NB4 (cell line): Measurements from ENCODE around the gene KRT17.

Source experiments
- DNase-seq: peaks from one replicate; pipeline ENCODE4 v3.0.0; 2010; ENCODE audit warnings: low read depth
- H3K4me3 ChIP-seq: one replicate; pipeline ENCODE4 v1.5.1; 2011; ENCODE audit warnings: mild to moderate bottlenecking, low read depth, low read length, moderate library complexity
- MYC ChIP-seq: IDR thresholded peaks from 2 replicates; pipeline ENCODE4 v1.6.1; 2011; ENCODE audit warnings: low read depth, low read length
- POLR2A ChIP-seq: IDR thresholded peaks from 2 replicates; pipeline ENCODE4 v1.6.1; 2011; ENCODE audit warnings: mild to moderate bottlenecking; ENCODE audit not compliant: insufficient read length; ENCODE audit errors: extremely low read depth
- TF ChIP-seq, protein P1 (sequence below): IDR thresholded peaks from 2 replicates; pipeline ENCODE4 v1.6.1; 2011; ENCODE audit warnings: low read depth, low read length
- TF ChIP-seq, protein P2 (sequence below): IDR thresholded peaks from one replicate; pipeline ENCODE4 v1.5.1; 2012; ENCODE audit warnings: low read depth, low read length

KRT17 gene

DNA sequence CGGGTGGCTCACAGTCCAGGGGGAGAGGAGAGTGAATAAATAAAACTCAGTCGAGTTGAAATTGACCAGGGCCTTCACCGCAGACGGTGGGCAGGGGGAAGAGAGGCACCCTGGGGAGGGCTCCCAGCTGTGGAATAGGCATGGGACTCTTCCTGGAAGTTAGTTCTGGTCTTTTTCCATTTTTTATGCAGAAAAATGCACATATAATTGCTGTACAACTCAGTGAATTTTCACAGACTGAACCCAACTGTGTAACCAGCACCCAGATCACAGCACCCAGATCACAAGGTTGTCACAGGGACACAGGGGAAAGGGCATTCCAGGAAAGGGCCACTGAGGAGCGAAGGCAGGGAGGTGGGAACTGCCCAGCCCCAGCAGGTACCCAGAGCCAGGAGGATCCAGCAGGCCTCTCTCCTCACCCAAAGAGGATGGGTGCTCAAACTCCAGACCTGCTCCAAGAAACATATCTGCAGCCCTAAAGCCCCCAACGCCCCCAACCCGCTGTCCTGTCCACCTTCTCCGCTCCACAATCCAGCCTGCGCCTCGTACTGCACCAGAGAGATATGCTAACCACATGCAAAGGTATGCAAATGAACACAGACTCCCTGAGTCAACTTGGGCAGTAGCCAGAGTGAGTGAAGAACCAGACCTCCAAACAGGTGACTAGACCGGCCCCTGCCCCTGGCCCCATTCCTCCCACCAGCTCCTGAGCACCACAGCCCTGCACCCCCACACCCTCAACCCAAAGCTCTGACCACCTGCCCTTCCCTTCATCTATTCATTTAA lies 35.2 kb upstream of the KRT17 start:
- no peak overlapping the region for H3K4me3 ChIP-seq
- TF ChIP-seq MYC (no peak), POLR2A (no peak)
- TF ChIP-seq, protein P1, sequence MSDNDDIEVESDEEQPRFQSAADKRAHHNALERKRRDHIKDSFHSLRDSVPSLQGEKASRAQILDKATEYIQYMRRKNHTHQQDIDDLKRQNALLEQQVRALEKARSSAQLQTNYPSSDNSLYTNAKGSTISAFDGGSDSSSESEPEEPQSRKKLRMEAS = no peak
- no peak for DNase-seq

DNA sequence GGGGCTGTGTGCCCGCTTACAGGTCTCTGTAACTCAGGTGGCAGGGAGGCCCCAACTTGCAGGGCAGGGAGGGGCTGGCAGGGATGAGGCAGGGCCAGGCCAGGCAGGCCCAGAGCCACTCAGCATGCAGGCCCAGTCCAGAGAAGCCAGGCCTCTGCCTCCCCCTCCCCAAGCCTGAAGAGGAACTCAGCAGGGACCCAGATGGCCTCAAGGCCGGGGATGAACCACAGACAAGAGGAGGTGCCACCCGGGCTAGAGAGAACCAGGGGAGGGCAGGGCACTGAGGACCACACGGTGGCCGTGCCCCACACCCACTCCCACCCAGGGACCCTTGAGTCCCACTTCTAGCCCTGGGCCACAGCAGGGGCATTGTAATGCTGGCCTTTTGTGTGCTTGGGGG lies 34.5 kb upstream of the KRT17 start:
- H3K4me3 ChIP-seq = no peak overlapping the region
- TF ChIP-seq, protein P1 = no peak
- TF ChIP-seq MYC (no peak), POLR2A (no peak)
- TF ChIP-seq, protein P2, sequence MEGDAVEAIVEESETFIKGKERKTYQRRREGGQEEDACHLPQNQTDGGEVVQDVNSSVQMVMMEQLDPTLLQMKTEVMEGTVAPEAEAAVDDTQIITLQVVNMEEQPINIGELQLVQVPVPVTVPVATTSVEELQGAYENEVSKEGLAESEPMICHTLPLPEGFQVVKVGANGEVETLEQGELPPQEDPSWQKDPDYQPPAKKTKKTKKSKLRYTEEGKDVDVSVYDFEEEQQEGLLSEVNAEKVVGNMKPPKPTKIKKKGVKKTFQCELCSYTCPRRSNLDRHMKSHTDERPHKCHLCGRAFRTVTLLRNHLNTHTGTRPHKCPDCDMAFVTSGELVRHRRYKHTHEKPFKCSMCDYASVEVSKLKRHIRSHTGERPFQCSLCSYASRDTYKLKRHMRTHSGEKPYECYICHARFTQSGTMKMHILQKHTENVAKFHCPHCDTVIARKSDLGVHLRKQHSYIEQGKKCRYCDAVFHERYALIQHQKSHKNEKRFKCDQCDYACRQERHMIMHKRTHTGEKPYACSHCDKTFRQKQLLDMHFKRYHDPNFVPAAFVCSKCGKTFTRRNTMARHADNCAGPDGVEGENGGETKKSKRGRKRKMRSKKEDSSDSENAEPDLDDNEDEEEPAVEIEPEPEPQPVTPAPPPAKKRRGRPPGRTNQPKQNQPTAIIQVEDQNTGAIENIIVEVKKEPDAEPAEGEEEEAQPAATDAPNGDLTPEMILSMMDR = no peak
- no peak for DNase-seq

DNA sequence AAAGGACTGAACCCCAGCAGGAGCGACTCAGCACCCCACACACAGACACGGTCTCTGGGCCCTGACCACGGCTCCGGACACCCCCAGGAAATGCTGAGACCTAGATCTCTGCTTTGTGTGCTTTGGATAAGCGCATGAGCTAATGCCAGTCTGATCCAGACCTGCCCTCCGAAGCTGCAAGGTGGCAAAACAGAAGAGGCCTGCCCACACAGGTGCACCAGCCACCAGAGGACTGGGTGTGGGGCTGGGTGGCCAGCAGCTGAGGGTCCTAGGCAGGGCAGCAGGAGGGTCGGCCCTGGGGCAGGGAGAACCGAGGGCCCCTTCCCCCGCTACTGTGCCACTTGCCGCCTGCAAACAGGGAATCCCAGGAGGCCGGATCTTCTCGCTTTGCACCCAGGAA lies 33.6 kb upstream of the KRT17 start:
- no peak for DNase-seq
- no peak overlapping the region for H3K4me3 ChIP-seq
- TF ChIP-seq, protein P1 = no peak
- TF ChIP-seq MYC (no peak), POLR2A (no peak)
- TF ChIP-seq, protein P2 = no peak

DNA sequence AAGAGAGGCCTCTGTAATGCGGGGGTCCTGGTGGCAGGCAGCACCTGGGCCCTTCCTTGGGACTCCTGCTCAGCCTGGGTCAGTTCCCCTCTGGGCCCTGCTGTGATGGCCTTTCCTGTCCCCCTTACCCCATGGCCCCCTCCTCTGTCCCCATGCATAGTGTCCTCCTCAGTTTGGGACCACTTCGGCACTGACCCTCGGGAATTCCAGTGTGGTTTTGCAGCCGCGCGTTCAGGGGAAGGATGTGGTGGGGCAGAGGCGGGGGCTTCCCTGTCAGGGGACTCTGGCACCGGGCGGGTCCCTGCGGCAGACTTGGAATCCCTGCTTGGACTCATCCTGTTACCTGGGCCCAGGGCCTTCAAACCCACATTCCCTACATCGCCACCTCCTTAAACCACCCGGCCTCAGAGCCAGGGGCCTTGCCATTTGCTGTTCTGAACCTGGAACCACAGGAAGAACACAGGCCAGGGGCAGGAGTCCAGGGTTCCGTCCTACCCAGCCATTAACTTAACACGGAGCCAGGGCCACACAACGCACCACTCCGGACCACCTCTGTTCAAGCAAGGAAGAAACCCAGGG lies 32.9 kb upstream of the KRT17 start:
- DNase-seq = no peak
- H3K4me3 ChIP-seq = no peak overlapping the region
- TF ChIP-seq, protein P2 = no peak
- TF ChIP-seq POLR2A (no peak), MYC (no peak)
- TF ChIP-seq, protein P1 = no peak

DNA sequence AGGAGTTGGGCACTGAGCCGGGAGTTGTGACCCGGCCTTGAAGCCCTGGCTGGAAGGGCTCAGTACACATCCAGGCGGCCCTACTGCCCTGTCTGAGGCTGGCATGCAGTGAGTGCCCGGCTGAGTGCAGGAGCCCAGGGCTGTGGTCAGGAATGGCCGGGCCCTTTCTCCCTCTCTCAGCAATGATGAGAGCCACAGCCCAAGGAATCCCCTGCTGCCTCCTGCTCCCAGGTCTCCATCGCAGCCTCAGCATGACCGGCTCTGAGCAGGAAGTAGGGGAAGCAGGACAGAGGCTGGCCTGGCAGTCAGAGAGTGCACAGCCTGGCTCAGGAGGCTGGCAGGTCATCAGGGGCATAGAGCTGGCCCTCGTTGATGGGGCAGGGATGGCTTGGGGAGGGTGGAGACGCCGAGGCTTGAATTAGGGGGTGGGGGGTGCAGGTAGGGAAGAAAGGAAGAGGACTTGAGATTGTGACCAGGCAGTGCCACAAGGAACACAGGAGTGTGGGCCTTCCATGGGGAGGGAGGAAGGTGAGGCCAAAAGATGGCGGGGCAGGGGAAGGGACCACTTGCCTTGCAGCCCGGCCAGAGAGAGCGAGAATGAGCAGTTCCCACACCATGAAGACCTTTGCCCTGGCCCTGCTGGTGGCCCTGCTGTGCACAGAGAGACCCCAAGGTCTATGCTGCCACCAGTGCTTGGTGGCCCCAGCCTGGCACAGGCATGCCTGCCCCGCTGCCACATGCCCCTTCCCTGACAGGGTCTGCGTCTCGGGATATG lies 32.1 kb upstream of the KRT17 start:
- TF ChIP-seq, protein P2 = no peak
- TF ChIP-seq, protein P1 = no peak
- TF ChIP-seq MYC (no peak), POLR2A (no peak)
- no peak for DNase-seq

DNA sequence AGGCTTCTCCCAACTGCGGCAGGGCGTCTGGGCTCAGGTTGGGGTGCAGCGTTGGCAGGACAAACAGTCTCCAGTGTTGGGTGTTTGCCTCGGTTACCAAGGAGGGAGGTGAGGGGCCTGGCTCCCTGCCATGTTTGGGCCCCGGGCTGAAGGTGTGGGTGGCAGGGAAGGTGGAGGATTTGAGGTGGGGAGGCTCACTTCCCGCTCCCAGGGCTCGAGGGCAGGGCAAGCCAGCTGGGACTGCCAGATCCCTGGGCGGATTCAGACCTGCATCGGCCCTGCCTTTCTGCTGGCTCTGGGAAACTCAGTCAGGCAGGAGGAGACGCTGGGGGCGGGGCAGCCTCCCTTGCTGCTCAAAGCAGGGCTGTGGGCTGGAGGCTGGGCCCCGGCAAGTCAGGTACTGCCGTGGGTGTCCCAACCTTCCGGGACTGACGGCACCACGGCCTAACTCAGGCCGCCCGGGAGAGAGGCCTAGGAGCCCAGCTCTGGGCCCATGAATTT lies 31.3 kb upstream of the KRT17 start:
- no peak for DNase-seq
- no peak overlapping the region for H3K4me3 ChIP-seq
- TF ChIP-seq, protein P1 = no peak
- no peak for TF ChIP-seq POLR2A
- no peak for TF ChIP-seq MYC
- TF ChIP-seq, protein P2 = no peak

More for the DNA sequence above, 32.1 kb upstream of the KRT17 start:
- no peak overlapping the region for H3K4me3 ChIP-seq
